Measurements from ENCODE around the gene LMNA. TPM values are rescaled to one million over a fixed set of nuclear protein-coding genes. Genes with fewer than 3 reads are reported as not detected.
A peak's percentile ranks its signal among the peaks of the same experiment; 100 is the strongest.

Gene LMNA
- total RNA-seq, 6 donors from 2014 or later, result 156 to 1,281 (median 388) TPM

- peaks cover 35 to 49% (median 37%) of the 10 kb centered on the region in 4 donors for H3K4me1 ChIP-seq
- H3K27ac ChIP-seq, result no peak overlapping the region
- 92 to 93% methylated on average over 3 of the region's 3 CpGs for WGBS, 2 donors
Measured at GRCh38 chr1:156099282-156099681, 15.2 kb upstream of the LMNA start.

GRCh38 chr1:156100205-156100995 is 14.1 kb upstream of the LMNA start:
- H3K9me3 ChIP-seq, result no peaks in the 10 kb centered on the region
- H3K4me1 ChIP-seq, result peaks cover 47 to 60% (median 48%) of the 10 kb centered on the region in 4 donors
- H3K36me3 ChIP-seq, result no peaks in the 10 kb centered on the region
- 71 to 72% methylated on average over 4 of the region's 4 CpGs for WGBS, 2 donors
- peak overlapping the region in 1 of 4 donors; percentile 4 for H3K27ac ChIP-seq
- no peak for TF ChIP-seq EP300 (IDR thresholded peaks at IDR 0.05)
- no peak for TF ChIP-seq POLR2A (IDR thresholded peaks at IDR 0.05)
- no peak for TF ChIP-seq CTCF (IDR thresholded peaks at IDR 0.05)
- TF ChIP-seq POLR2AphosphoS5 (IDR thresholded peaks at IDR 0.05), result no peak
- DNase-seq (no peak), ATAC-seq (ENCODE audit: low FRiP score in 2 of 2) (no peak)
- H3K27me3 ChIP-seq, result no peaks in the 10 kb centered on the region
- no peak overlapping the region for H3K4me3 ChIP-seq

More at GRCh38 chr1:156099282-156099681, 15.2 kb upstream of the LMNA start:
- Histone ChIP-seq H3K9me3 (no peaks in the 10 kb centered on the region), H3K4me3 (no peak overlapping the region), H3K27me3 (no peaks in the 10 kb centered on the region), H3K36me3 (no peaks in the 10 kb centered on the region)
- no peak for TF ChIP-seq POLR2A (IDR thresholded peaks at IDR 0.05)
- no peak for TF ChIP-seq POLR2AphosphoS5 (IDR thresholded peaks at IDR 0.05)
- TF ChIP-seq EP300 (IDR thresholded peaks at IDR 0.05), result no peak
- no peak for TF ChIP-seq CTCF (IDR thresholded peaks at IDR 0.05)
- DNase-seq (no peak), ATAC-seq (ENCODE audit: low FRiP score in 2 of 2) (no peak)

GRCh38 chr1:156101880-156102279 is 12.6 kb upstream of the LMNA start:
- no peak for TF ChIP-seq EP300 (IDR thresholded peaks at IDR 0.05)
- TF ChIP-seq POLR2A (IDR thresholded peaks at IDR 0.05), result no peak
- no peak for TF ChIP-seq CTCF (IDR thresholded peaks at IDR 0.05)
- no peak for TF ChIP-seq POLR2AphosphoS5 (IDR thresholded peaks at IDR 0.05)
- H3K9me3 ChIP-seq, result no peaks in the 10 kb centered on the region
- no peak for ATAC-seq (ENCODE audit: low FRiP score in 2 of 2)
- peaks cover 47 to 64% (median 50%) of the 10 kb centered on the region in 4 donors for H3K4me1 ChIP-seq
- H3K27me3 ChIP-seq, result no peaks in the 10 kb centered on the region
- no peak for DNase-seq
- no peak overlapping the region for H3K4me3 ChIP-seq
- WGBS, 2 donors, result 61 to 66% methylated on average over 5 to 6 of the region's 6 CpGs
- no peaks in the 10 kb centered on the region for H3K36me3 ChIP-seq
- H3K27ac ChIP-seq, result peak overlapping the region in 1 of 4 donors; percentile 93

GRCh38 chr1:156102633-156103511 is 11.6 kb upstream of the LMNA start:
- Histone ChIP-seq H3K4me3 (peak overlapping the region in 1 of 4 donors; percentile 27), H3K4me1 (peaks cover 45 to 63% (median 50%) of the 10 kb centered on the region in 4 donors), H3K27me3 (no peaks in the 10 kb centered on the region), H3K9me3 (no peaks in the 10 kb centered on the region), H3K27ac (peak overlapping the region; percentile 90 to 96 (median 92)), H3K36me3 (no peaks in the 10 kb centered on the region)
- TF ChIP-seq EP300 (IDR thresholded peaks at IDR 0.05) (no peak), POLR2AphosphoS5 (IDR thresholded peaks at IDR 0.05) (no peak), CTCF (IDR thresholded peaks at IDR 0.05) (no peak)
- peak in 1 of 2 donors; percentile 43 for DNase-seq
- ATAC-seq (ENCODE audit: low FRiP score in 2 of 2), result peak in 1 of 2 donors; percentile 0
- WGBS, 2 donors, result 74 to 76% methylated on average over 11 to 16 of the region's 16 CpGs
